Measurements from ENCODE around the gene TAPT1. TPM values are rescaled to one million over a fixed set of nuclear protein-coding genes. Genes with fewer than 3 reads are reported as not detected.

TAPT1 gene
- total and polyA plus RNA-seq, 2 of the 13 experiments (the other 11 are each of a cell fraction or from before 2014, with no cell fraction given): 24.5 to 25.3 TPM

- TF ChIP-seq IKZF5 (CRISPR knock-in tag; IDR thresholded peaks at IDR 0.05) (0 out of 2 replicates have a peak, but pooled peaks have one; percentile 29), ATF7-NPFF (CRISPR knock-in tag; IDR thresholded peaks at IDR 0.05; ENCODE audit: low read depth) (no peak), ARNT (IDR thresholded peaks at IDR 0.05) (no peak), ETV5 (CRISPR knock-in tag; IDR thresholded peaks at IDR 0.05; ENCODE audit: borderline replicate concordance) (peak; percentile 77; the same call in 1 of the 2 replicates), ZNF430 (CRISPR knock-in tag; IDR thresholded peaks at IDR 0.05) (no peak), RFX5 (IDR thresholded peaks at IDR 0.05; ENCODE audit: low read depth, low read length) (no peak), ZNF33A (CRISPR knock-in tag; IDR thresholded peaks at IDR 0.05; ENCODE audit: borderline replicate concordance) (no peak), CREM (IDR thresholded peaks at IDR 0.05) (peak; percentile 63; the same call in 1 of the 2 replicates), CREM (CRISPR knock-in tag; IDR thresholded peaks at IDR 0.05) (no peak), TRIM24 (CRISPR knock-in tag; IDR thresholded peaks at IDR 0.05) (no peak), ZNF280D (CRISPR knock-in tag; IDR thresholded peaks at IDR 0.05) (no peak), KIAA2018 (CRISPR knock-in tag; IDR thresholded peaks at IDR 0.05; ENCODE audit: borderline replicate concordance) (no peak), NR2F6 (IDR thresholded peaks at IDR 0.05) (peak; percentile 72), NR2F6 (CRISPR knock-in tag; IDR thresholded peaks at IDR 0.05) (peak; percentile 69), PLRG1 (conservative IDR thresholded peaks at IDR 0.05) (no peak), FUBP1 (CRISPR knock-in tag; IDR thresholded peaks at IDR 0.05; ENCODE audit: borderline replicate concordance) (no peak)
Measured at GRCh38 chr4:16129336-16129735, 96.9 kb downstream of the TAPT1 start (continued).

All from HepG2 (cell line).